ENCODE data around the gene ZNF223.
A peak's percentile ranks its signal among the peaks of the same experiment; 100 is the strongest.

The ZNF223 gene

GRCh38 chr19:44071824-44072542, 20.1 kb downstream of the ZNF223 start, which contains the start of gene ZNF284:
ZNF284 (plus strand) TSS chr19:44072159; CDS start chr19:44076390, 4,231 bp downstream.
- peak; percentile 62 for DNase-seq (ENCODE audit: low read depth, low spot score)

GRCh38 chr19:44072543-44073401, 20.9 kb downstream of the ZNF223 start:
- DNase-seq (ENCODE audit: low read depth, low spot score): no peak

GRCh38 chr19:44076325-44076724, 24.5 kb downstream of the ZNF223 start:
- no peak for DNase-seq (ENCODE audit: low read depth, low spot score)

- no peak for DNase-seq (ENCODE audit: low read depth, low spot score)
Measured at GRCh38 chr19:44092108-44092507, 40.3 kb downstream of the ZNF223 start.

- peak; percentile 68 for DNase-seq (ENCODE audit: low read depth, low spot score)
Measured at GRCh38 chr19:44093931-44094765, 42.3 kb downstream of the ZNF223 start, which contains the start of gene ZNF224. ZNF224 (plus strand) TSS chr19:44094361; CDS start chr19:44097874, 3,513 bp downstream.

- no peak for DNase-seq (ENCODE audit: low read depth, low spot score)
Measured at GRCh38 chr19:44107751-44108150, 55.9 kb downstream of the ZNF223 start.

- no peak for DNase-seq (ENCODE audit: low read depth, low spot score)
Measured at GRCh38 chr19:44109458-44109857, 57.6 kb downstream of the ZNF223 start.

GRCh38 chr19:44111910-44112463, 60.2 kb downstream of the ZNF223 start:
- DNase-seq (ENCODE audit: low read depth, low spot score): no peak

- DNase-seq (ENCODE audit: low read depth, low spot score): no peak
Measured at GRCh38 chr19:44112802-44113137, 60.9 kb downstream of the ZNF223 start.

GRCh38 chr19:44113138-44113783, 61.4 kb downstream of the ZNF223 start, which contains the start of gene ZNF225:
ZNF225 (plus strand) TSS chr19:44113399; CDS start chr19:44115828, 2,429 bp downstream.
- DNase-seq (ENCODE audit: low read depth, low spot score): peak; percentile 66

GRCh38 chr19:44113784-44114390, 62.1 kb downstream of the ZNF223 start:
- no peak for DNase-seq (ENCODE audit: low read depth, low spot score)
